ENCODE measurements around the gene AP3B1. TPM values are rescaled to one million over a fixed set of nuclear protein-coding genes. Genes with fewer than 3 reads are reported as not detected.

The AP3B1 gene
- total and polyA plus RNA-seq, 12 donors: 22.0 to 59.1 (median 34.3) TPM

DNA sequence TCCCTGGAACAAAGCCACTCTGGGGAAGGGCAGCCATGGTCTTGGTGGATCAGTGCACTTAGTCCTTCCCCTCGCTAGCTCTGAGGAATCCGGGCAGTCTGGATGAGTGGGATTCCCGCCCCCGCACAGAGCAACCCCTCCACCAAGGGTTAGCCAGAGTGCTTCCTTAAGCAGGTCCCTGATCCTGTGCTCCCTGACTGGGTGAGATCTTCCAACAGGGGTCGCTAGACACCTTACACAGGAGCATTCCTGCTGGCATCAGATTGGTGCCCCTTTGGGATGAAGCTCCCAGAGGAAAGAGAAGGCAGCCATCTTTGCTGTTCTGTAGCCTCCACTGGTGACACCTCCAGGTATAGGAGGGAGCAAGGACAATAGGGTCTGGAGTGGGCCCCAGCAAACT lies 228.8 kb downstream of the AP3B1 start:
- TF ChIP-seq, protein P1, sequence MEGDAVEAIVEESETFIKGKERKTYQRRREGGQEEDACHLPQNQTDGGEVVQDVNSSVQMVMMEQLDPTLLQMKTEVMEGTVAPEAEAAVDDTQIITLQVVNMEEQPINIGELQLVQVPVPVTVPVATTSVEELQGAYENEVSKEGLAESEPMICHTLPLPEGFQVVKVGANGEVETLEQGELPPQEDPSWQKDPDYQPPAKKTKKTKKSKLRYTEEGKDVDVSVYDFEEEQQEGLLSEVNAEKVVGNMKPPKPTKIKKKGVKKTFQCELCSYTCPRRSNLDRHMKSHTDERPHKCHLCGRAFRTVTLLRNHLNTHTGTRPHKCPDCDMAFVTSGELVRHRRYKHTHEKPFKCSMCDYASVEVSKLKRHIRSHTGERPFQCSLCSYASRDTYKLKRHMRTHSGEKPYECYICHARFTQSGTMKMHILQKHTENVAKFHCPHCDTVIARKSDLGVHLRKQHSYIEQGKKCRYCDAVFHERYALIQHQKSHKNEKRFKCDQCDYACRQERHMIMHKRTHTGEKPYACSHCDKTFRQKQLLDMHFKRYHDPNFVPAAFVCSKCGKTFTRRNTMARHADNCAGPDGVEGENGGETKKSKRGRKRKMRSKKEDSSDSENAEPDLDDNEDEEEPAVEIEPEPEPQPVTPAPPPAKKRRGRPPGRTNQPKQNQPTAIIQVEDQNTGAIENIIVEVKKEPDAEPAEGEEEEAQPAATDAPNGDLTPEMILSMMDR (IDR thresholded peaks at IDR 0.05): no peak
- TF ChIP-seq POLR2A (IDR thresholded peaks at IDR 0.05): no peak
- Histone ChIP-seq H3K4me1 (replicated peaks in 1 of 2) (no peaks in the 10 kb centered on the region), H3K27ac (no peak overlapping the region), H3K4me3 (no peak overlapping the region), H3K27me3 (no peaks in the 10 kb centered on the region), H3K9me3 (replicated peaks in 1 of 3) (peaks cover 0 to 3% (median 0%) of the 10 kb centered on the region in 3 donors), H3K36me3 (replicated peaks in 1 of 2) (no peaks in the 10 kb centered on the region)
- WGBS, 4 donors: 90 to 100% (median 96%) methylated on average over 1 to 5 of the region's 5 CpGs; no CpG with 5 or more reads in 1 of the 4 donors
- DNase-seq: no peak
- intact Hi-C loops (cut with DNase I): no loop called here

GRCh38 chr5:78064941-78065472 lies 229.5 kb downstream of the AP3B1 start:
- Histone ChIP-seq H3K27ac (no peak overlapping the region), H3K27me3 (no peaks in the 10 kb centered on the region), H3K36me3 (replicated peaks in 1 of 2) (no peaks in the 10 kb centered on the region), H3K4me1 (replicated peaks in 1 of 2) (no peaks in the 10 kb centered on the region), H3K4me3 (no peak overlapping the region), H3K9me3 (replicated peaks in 1 of 3) (no peaks in the 10 kb centered on the region)
- no peak for DNase-seq
- 94 to 96% (median 95%) methylated on average over 5 to 12 of the region's 12 CpGs for WGBS, 4 donors
- intact Hi-C loops (cut with DNase I): no loop called here
- TF ChIP-seq, protein P1 (IDR thresholded peaks at IDR 0.05): no peak
- no peak for TF ChIP-seq POLR2A (IDR thresholded peaks at IDR 0.05)

DNA sequence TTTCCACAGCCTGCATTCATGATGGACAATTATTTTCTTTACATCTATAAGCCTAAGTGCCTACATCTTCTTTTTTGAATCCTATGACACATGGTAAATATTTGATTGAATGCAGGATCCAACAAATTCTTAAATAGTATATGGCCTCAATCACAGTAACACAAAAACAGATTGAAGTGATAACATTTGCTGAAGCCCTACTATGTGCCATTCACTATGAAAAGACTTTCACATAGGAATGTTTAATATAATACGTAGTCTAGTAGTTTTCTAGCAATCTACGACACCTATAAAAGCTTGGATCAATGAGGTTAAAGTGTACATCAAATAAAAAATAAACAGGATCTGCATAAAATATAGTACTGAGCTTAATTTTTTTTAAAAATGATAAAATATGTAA lies 231.0 kb downstream of the AP3B1 start:
- Histone ChIP-seq H3K27me3 (no peaks in the 10 kb centered on the region), H3K9me3 (replicated peaks in 1 of 3) (no peaks in the 10 kb centered on the region), H3K27ac (no peak overlapping the region), H3K36me3 (replicated peaks in 1 of 2) (no peaks in the 10 kb centered on the region), H3K4me1 (replicated peaks in 1 of 2) (no peaks in the 10 kb centered on the region), H3K4me3 (no peak overlapping the region)
- no peak for DNase-seq
- intact Hi-C loops (cut with DNase I): no loop called here
- 95 to 100% (median 98%) methylated on average over 2 of the region's 2 CpGs for WGBS, 4 donors
- TF ChIP-seq POLR2A (IDR thresholded peaks at IDR 0.05): no peak
- TF ChIP-seq, protein P1 (IDR thresholded peaks at IDR 0.05): no peak

DNA sequence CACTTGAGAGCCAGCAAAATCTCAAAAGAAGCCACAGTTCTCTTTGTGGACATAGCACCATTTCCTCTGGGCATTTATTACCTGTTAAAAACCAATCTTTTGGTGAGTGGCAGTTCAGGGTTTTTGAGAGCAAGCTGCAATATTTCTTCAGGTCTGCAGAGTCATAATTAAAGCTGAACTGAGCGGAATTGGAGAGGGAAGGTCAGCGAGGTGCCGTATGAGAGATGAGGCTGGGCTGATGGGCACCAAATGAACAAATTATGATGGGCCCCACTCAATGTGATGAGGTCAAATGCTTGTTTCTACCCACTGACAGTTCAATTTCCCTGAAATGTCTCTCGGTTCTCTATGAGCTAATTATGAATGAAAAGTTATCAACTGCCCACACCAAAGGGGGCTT lies 231.9 kb downstream of the AP3B1 start:
- Histone ChIP-seq H3K27me3 (no peaks in the 10 kb centered on the region), H3K4me1 (replicated peaks in 1 of 2) (no peaks in the 10 kb centered on the region), H3K4me3 (no peak overlapping the region), H3K27ac (no peak overlapping the region), H3K9me3 (replicated peaks in 1 of 3) (no peaks in the 10 kb centered on the region), H3K36me3 (replicated peaks in 1 of 2) (no peaks in the 10 kb centered on the region)
- DNase-seq: no peak
- intact Hi-C loops (cut with DNase I): no loop called here
- TF ChIP-seq, protein P1 (IDR thresholded peaks at IDR 0.05): no peak
- no peak for TF ChIP-seq POLR2A (IDR thresholded peaks at IDR 0.05)
- 83 to 94% (median 93%) methylated on average over 4 of the region's 4 CpGs for WGBS, 4 donors
